Retinal pigment epithelial cell (primary cell): Measurements from ENCODE around the gene PID1.

Experiments used
- DNase-seq: peaks from one replicate; pipeline ENCODE4 v3.0.0-alpha.2; 2010; ENCODE audit warnings: low read depth
- H3K4me3 ChIP-seq: 2 replicates; pipeline ENCODE4 v1.5.1; 2011; ENCODE audit warnings: mild to moderate bottlenecking, low read length, control low read depth, moderate library complexity
- CTCF ChIP-seq: conservative IDR thresholded peaks from 2 replicates; pipeline ENCODE4 v1.5.1; 2011; ENCODE audit warnings: low read depth, low read length, control low read depth, inconsistent platforms

Gene PID1

GRCh38 chr2:229111744-229112143 lies 159.3 kb downstream of the PID1 start:
- H3K4me3 ChIP-seq: no peak overlapping the region
- no peak for TF ChIP-seq CTCF
- DNase-seq: no peak

- H3K4me3 ChIP-seq: no peak overlapping the region
- no peak for TF ChIP-seq CTCF
- no peak for DNase-seq
Measured at GRCh38 chr2:229109195-229109594, 161.9 kb downstream of the PID1 start.

GRCh38 chr2:229107601-229108000 lies 163.5 kb downstream of the PID1 start:
- no peak overlapping the region for H3K4me3 ChIP-seq
- DNase-seq: no peak

GRCh38 chr2:229104974-229105387 lies 166.1 kb downstream of the PID1 start:
- no peak overlapping the region for H3K4me3 ChIP-seq
- TF ChIP-seq CTCF: no peak
- DNase-seq: no peak

More at GRCh38 chr2:229107601-229108000, 163.5 kb downstream of the PID1 start:
- no peak for TF ChIP-seq CTCF

- no peak for DNase-seq
- no peak for TF ChIP-seq CTCF
- no peak overlapping the region for H3K4me3 ChIP-seq
Measured at GRCh38 chr2:229104025-229104424, 167.1 kb downstream of the PID1 start.

- H3K4me3 ChIP-seq: no peak overlapping the region
- no peak for TF ChIP-seq CTCF
- DNase-seq: no peak
Measured at GRCh38 chr2:229101314-229101713, 169.8 kb downstream of the PID1 start.

GRCh38 chr2:229099231-229099630 lies 171.9 kb downstream of the PID1 start:
- TF ChIP-seq CTCF: no peak
- no peak for DNase-seq

More at GRCh38 chr2:229099231-229099630, 171.9 kb downstream of the PID1 start:
- no peak overlapping the region for H3K4me3 ChIP-seq
